Gastrocnemius medialis (tissue), 4 donors: Measurements from ENCODE around the gene STK4. TPM values are rescaled to one million over a fixed set of nuclear protein-coding genes. Genes with fewer than 3 reads are reported as not detected.

ENCODE experiments used
- ATAC-seq, 2 donors: fragments of 150-250 bp; one replicate each; pipeline ENCODE4 v1.9.1; 2016
- DNase-seq, 2 donors: peaks; one replicate each; pipeline ENCODE4 v3.0.0-alpha.2; 2019
- H3K27ac ChIP-seq, 4 donors: fragments of 200-600 bp; sonication (generic); 1 replicate in 1 of 4; 2 replicates in 3 of 4; pipeline ENCODE4 v1.5.1; 2016 to 2018; ENCODE audit warnings: mild to moderate bottlenecking in 2 of 4, moderate library complexity in 1 of 4
- H3K27me3 ChIP-seq, 3 donors: fragments of 200-600 bp; sonication (generic) in 2 of 3; 1 replicate in 1 of 3; 2 replicates in 2 of 3; pipeline versions ENCODE4 v1.5.1 to v1.6.0; 2016 to 2019; ENCODE audit warnings: mild to moderate bottlenecking in 1 of 3, moderate library complexity in 1 of 3
- H3K36me3 ChIP-seq, 2 donors: fragments of 200-600 bp; sonication (generic) in 1 of 2; one replicate each; pipeline ENCODE4 v1.5.1; 2017 to 2018
- H3K4me1 ChIP-seq, 2 donors: fragments of 200-600 bp; sonication (generic) in 1 of 2; one replicate each; pipeline ENCODE4 v1.5.1; 2016 to 2017; ENCODE audit warnings: mild to moderate bottlenecking in 2 of 2
- H3K4me3 ChIP-seq, 4 donors: fragments of 200-600 bp; sonication (generic) in 3 of 4; 1 replicate in 1 of 4; 2 replicates in 3 of 4; pipeline ENCODE4 v1.5.1; 2016 to 2019; ENCODE audit warnings: mild to moderate bottlenecking in 2 of 4
- H3K9me3 ChIP-seq, 3 donors: fragments of 200-600 bp; sonication (generic) in 2 of 3; 1 replicate in 1 of 3; 2 replicates in 2 of 3; pipeline ENCODE4 v1.5.1; 2016 to 2019
- CTCF ChIP-seq, 5 experiments: fragments of 450-650 bp in 3 of 5; fragments of 200-600 bp in 2 of 5; sonication (generic) in 2 of 5; IDR thresholded peaks in 4 of 5; conservative IDR thresholded peaks in 1 of 5; 1 replicate in 4 of 5; 2 replicates in 1 of 5; pipeline ENCODE4 v1.5.1; 2016 to 2019; ENCODE audit warnings: antibody characterized with exemption in 5 of 5, mild to moderate bottlenecking in 3 of 5, moderate library complexity in 3 of 5
- POLR2A ChIP-seq, 2 donors: fragments of 450-650 bp; IDR thresholded peaks; one replicate each; pipeline ENCODE4 v1.6.1; 2017; ENCODE audit warnings: antibody characterized with exemption in 2 of 2, mild to moderate bottlenecking in 2 of 2, moderate library complexity in 2 of 2
- in situ Hi-C, 4 donors: fragments of 200-750 bp; cut with MboI; loops; one replicate each; pipeline versions ENCODE4 v1.15.0 to v1.8.0; 2017; ENCODE audit warnings: low sequenced_read_pairs in 4 of 4
- intact Hi-C: fragments of 100-400 bp; cut with DNase I; formaldehyde crosslinking; loops from one replicate; pipeline ENCODE4 v1.15.1; 2023; ENCODE audit warnings: low total_unique reads
- total RNA-seq, 4 donors: library from RNA; depleted of rRNA; stranded (reverse); fragments of >200 nt; gene quantifications; one replicate each; pipeline versions ENCODE4 v1.1.0 to v1.2.3, GENCODE V29; 2016

The STK4 gene
- total RNA-seq, 4 donors from 2014 or later: 4.5 to 6.4 (median 5.5) TPM

- Histone ChIP-seq H3K4me1 (peaks cover 11 to 15% of the 10 kb centered on the region in 2 donors), H3K9me3 (no peaks in the 10 kb centered on the region), H3K36me3 (peaks cover 0 to 25% of the 10 kb centered on the region in 2 donors), H3K4me3 (no peak overlapping the region), H3K27me3 (no peaks in the 10 kb centered on the region), H3K27ac (no peak overlapping the region)
- ATAC-seq: no peak
- no peak for DNase-seq
- no peak for TF ChIP-seq CTCF (IDR thresholded peaks at IDR 0.05 in 4 of 5, conservative IDR thresholded peaks at IDR 0.05 in 1 of 5)
- TF ChIP-seq POLR2A (IDR thresholded peaks at IDR 0.05): no peak
- intact Hi-C loops: loop anchor here (5.0 to 10.0 kb wide), 3 partner anchors 232 to 1433 kb away; partner anchors contain the start of gene IFT52
- in situ Hi-C loops: loop anchor here in 1 of 4 donors (25.0 kb wide), 1 partner anchor 93 kb away; no protein-coding TSS in a partner anchor
Observed at GRCh38 chr20:44969300-44969894, 3.1 kb downstream of the STK4 start.

DNA sequence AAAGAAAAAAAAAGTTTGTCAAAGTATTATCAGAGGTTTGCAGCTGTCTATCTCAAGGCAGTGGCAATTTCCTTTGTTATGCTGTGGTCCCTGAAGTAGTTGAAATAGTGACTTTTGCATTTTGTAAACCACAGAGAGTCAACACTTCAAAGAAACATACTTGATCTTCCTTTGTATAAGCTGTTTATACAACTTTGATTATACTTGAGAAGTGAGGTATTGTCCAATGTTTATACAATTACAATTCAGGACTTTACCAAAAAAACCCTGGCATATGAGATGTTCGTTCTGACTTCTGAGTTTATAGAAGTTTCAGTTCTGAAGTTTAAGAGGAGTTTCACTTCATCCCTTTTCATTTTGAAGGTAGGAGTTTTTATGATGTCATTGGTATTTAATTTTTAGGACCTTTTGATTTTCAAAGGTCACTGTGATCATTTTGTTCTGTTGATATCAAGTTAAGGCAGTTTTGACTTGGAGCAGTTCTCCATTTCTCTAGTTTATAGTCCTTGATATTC lies 4.0 kb downstream of the STK4 start:
- in situ Hi-C loops (loop anchor here in 1 of 4 donors (25.0 kb wide), 1 partner anchor 92 kb away; no protein-coding TSS in a partner anchor), intact Hi-C loops (no loop called here)
- H3K9me3 ChIP-seq: no peaks in the 10 kb centered on the region
- no peak overlapping the region for H3K27ac ChIP-seq
- no peak overlapping the region for H3K4me3 ChIP-seq
- TF ChIP-seq POLR2A (IDR thresholded peaks at IDR 0.05): no peak
- TF ChIP-seq CTCF (IDR thresholded peaks at IDR 0.05 in 4 of 5, conservative IDR thresholded peaks at IDR 0.05 in 1 of 5): no peak
- ATAC-seq (no peak), DNase-seq (no peak)
- peaks cover 11 to 15% of the 10 kb centered on the region in 2 donors for H3K4me1 ChIP-seq
- peaks cover 0 to 34% of the 10 kb centered on the region in 2 donors for H3K36me3 ChIP-seq
- no peaks in the 10 kb centered on the region for H3K27me3 ChIP-seq

DNA sequence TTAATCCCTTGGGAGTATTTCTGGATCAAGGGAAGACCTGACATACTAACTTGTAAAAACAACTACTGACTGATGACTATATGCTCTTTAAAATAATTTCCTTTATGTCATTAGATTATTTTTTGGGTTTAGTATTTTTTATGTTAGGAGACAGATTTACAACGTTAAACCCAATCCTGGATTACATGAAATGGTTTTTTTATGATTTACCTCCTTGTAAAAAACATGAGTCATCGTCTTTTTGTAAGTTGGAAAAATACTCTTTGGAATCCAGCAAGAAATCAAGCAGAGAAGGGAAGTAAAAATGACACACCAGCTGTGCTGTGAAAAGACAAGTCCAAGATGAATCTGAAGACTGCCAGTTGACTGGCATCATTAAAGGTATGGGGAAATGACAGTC lies 6.7 kb downstream of the STK4 start:
- Histone ChIP-seq H3K36me3 (peaks cover 0 to 38% of the 10 kb centered on the region in 2 donors), H3K4me3 (no peak overlapping the region), H3K27ac (no peak overlapping the region), H3K4me1 (no peaks in the 10 kb centered on the region), H3K9me3 (no peaks in the 10 kb centered on the region), H3K27me3 (no peaks in the 10 kb centered on the region)
- ATAC-seq (no peak), DNase-seq (no peak)
- TF ChIP-seq POLR2A (IDR thresholded peaks at IDR 0.05): no peak
- TF ChIP-seq CTCF (IDR thresholded peaks at IDR 0.05 in 4 of 5, conservative IDR thresholded peaks at IDR 0.05 in 1 of 5): no peak
- in situ Hi-C loops: loop anchor here in 1 of 4 donors (25.0 kb wide), 1 partner anchor 89 kb away; no protein-coding TSS in a partner anchor
- intact Hi-C loops: no loop called here

GRCh38 chr20:44976698-44977097 lies 10.4 kb downstream of the STK4 start:
- no peak for DNase-seq
- Histone ChIP-seq H3K4me3 (no peak overlapping the region), H3K27ac (no peak overlapping the region), H3K36me3 (peaks cover 0 to 57% of the 10 kb centered on the region in 2 donors), H3K27me3 (no peaks in the 10 kb centered on the region), H3K9me3 (no peaks in the 10 kb centered on the region), H3K4me1 (no peaks in the 10 kb centered on the region)
- ATAC-seq: no peak
- in situ Hi-C loops (no loop called here), intact Hi-C loops (no loop called here)
- TF ChIP-seq CTCF (IDR thresholded peaks at IDR 0.05 in 4 of 5, conservative IDR thresholded peaks at IDR 0.05 in 1 of 5): no peak
- no peak for TF ChIP-seq POLR2A (IDR thresholded peaks at IDR 0.05)
